Activated CD4-positive, CD25-positive, alpha-beta regulatory T cell treated with anti-CD3 and anti-CD28 coated beads, Interleukin-2, amount 50 U/mL, for 16 hours (primary cell): ENCODE data around the gene MAD2L2.

Source experiments
- DNase-seq: peaks from one replicate; pipeline ENCODE4 v3.0.0-alpha.2; 2020; ENCODE audit warnings: low read depth, low spot score

MAD2L2 gene

DNA sequence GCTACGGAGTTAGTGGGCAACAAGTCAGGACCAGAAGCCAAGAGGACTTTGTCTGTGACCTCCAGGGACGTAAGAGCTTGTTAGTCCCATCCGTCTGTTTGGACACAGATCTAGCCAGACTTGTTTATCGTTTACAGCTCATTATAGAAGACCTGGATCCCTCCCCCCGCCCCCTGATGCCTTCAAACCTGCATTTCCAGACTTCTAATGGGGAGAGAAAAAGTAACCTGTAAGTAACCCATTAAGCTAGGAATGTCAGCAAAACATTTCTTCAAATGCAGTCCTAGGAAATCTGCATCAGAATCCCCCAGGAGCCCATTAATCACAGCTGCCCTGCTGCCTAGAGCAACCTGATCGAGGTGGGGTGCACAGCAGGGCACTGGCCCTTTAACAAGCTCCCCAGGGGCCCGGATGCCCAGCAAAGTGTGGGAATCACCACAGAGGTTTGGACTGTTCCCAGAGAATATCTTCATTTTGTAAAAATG, 1.4 kb upstream of the MAD2L2 start:
- DNase-seq, result no peak

DNA sequence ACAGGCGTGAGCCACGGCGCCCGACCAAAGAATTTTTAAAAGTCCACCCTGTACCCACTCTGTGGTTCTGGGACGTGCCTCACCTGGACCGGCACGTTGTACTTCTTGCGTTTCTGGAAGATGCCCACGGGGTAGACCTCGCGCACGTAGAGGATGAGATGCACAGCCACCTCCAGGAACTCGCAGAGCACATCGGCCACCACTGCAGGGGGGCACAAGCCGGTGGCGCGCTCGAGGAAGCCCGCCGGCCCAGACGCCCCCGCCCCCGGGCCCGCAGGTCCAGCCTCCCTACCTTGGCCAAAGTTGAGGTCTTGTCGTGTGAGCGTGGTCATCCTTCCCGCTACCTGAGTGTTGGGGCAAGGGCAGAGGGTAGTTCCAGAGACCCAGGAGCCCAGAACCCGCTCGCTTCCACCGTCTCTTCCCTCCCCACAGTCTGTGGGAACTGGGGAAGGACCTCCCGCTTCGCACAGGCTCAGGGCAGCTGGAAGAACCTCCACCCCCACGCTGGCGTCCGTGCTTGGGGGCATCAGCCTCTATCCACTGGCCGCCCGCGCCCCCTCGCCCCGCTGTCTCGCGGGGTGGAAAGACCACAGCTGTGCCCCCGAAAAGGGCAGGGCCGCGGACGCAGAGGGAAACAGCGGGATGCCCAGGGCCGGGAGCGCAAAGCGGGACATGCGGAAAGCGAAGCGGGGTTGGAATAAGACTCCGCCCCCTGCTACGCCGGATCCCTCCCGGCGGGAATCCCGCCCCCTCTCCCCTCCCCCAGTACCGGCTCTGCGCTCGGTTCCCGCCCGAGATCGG, 478 bp downstream of the MAD2L2 start:
- DNase-seq, result no peak

DNA sequence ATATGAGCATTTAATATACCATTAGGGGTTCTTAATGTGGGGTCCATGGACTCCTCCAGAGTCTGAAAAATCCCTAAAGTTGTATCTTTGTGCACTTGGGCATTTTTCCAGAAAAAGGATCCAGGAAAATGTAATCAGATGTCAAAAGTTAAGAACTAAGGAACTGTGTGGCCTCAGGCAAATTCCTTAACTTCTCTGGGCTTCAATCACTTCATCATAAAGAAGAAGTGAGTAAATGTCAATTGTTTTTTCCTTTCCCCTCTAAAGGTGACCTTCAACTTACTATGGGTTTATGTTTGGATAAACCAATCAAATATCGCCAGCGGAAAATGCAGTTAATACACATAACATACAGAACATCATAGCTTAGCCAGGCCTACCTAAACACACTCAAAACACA, 2.5 kb downstream of the MAD2L2 start:
- DNase-seq, result no peak

DNA sequence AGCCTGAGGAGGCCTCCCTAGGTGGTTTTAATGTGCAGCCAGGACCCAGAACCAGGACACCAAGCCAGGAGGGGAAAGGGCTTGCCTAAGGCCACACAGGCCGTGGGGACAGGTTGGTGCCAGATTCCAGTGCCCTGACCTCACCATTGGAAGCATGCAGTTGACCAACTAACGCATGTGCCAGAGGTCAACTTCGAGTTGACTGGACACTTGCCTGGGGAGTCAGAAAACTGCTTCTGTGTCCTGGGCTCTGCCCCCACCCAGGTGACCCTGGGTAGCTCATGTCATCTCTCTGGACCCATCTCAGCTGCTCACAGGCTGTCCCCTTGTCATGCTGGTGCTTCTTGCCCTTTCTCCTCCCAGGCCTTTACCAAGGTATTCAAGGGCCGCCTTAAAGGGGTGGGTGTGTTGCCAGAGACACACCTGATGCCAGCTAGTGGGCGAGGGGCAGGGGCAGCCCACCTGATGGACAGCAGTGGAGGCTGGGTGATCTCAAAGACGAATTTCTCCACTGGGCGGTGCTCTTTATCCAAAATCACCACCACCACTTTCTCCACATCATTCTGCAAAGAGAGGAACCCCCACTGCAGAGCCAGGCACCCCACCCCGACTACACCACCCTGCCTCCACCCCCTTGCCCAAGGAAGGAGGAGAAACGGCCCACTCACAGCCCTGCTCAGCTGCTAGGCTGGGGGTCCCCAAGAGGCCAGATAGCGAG, 4.4 kb downstream of the MAD2L2 start:
- DNase-seq, result no peak

DNA sequence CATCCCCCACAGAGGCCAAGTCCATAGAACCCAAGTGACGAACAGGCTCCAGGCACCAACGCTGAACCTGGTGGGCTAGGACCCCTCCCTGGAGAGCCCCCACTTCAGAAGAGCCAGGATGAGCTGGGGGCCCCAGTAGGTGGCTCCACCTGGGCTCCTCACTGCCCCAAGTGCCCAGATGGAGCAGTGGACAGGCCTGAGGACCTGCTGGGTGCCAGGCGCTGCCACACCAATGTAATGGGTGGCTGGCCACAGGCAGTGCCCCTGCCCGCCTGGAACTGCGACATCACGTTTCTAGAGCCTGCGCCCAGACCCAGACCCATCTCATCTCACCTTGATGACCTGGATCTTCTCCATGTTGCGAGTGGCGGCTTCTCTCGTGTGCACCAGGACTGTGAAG, 5.6 kb downstream of the MAD2L2 start:
- DNase-seq, result no peak

DNA sequence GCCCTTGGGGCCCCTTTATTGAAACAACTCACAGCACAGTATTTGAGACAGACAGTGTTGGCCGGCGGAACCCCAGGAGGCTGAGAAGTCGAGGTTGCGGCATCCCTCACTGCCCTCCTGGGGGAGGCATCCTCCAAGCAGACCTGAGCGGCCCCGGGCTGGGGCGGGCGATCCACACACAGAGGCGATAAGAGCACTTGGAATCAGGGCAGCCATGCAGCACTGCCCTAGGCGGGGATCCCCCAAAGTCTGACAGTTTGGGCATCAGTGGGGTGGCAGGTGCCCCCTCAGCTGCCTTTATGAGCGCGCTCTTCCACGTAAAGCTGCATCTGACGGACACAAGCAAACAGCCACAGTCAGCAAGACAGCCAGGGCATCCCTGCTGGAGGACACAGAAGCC, 6.5 kb downstream of the MAD2L2 start:
- no peak for DNase-seq

DNA sequence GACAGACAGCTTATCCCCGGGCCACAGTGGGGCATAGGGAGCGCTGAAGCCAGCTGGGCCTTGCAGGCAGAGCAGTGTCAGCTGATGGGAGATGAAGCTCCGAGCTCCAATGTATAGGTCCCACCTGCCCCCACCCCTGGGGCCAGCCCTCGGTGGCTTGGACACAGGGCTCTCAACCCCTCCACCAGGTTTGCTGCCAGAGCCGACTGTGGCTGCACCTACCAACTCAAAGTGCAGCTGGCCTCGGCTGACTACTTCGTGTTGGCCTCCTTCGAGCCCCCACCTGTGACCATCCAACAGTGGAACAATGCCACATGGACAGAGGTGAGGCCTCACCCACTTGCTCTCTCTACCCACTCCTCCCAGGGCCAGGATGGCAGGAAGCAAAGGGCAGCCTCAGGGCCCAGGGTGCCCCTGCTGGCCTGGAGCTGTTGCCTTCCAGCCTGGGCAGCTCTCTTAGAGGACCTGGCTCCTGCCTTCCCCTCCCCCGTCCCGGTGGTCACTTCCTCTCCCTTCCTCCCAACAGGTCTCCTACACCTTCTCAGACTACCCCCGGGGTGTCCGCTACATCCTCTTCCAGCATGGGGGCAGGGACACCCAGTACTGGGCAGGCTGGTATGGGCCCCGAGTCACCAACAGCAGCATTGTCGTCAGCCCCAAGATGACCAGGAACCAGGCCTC, 7.7 kb downstream of the MAD2L2 start:
- DNase-seq, result no peak

DNA sequence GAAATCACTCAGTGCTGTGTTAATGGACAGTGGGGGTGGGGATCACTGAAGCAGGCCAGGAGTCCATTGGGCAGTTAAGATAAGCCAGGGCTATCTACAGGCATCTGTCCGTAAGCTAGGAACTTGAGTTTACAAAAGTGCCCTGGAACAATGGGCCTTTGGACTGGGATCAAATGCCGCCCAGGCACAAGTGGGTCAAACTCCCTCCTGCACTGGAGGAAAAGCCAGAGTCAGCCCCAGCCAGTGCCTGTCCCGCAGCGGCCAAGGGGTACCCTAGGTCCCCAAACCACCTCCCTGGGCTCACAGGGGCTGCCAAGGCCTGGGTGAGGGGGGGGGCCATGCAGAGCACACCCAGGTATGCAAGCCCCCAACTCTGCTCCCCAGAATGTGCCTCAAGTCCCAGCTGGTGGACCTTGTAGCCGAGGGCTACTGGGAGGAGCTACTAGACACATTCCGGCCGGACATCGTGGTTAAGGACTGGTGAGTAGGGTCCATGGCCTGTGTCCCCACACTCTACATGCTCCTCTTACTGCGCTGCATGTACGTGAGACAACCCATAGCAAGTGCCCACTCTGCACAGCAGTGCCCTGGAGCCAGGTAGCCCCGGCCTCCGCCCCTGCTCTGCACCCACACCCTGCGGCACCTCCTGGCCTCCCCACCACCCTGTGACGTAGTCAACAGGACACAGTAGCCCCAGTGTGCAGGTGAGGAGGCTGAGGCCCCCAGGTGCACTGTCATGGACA, 9.2 kb downstream of the MAD2L2 start:
- DNase-seq, result no peak

DNA sequence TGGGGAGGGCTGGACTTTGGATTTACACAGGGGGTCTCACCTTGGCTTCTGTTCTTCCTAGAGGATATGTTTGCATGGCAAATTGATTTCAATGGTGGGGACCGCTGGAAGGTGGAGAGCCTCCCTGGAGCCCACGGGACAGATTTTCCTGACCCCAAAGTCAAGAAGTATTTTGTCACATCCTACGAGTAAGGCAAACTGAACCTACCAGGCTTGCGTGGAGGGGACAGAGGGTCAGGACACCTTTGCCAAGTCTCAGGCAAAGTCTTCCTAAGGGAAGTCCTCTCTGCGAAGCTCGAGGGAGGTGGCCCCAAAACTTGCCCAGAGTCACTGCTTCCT, 9.8 kb downstream of the MAD2L2 start:
- no peak for DNase-seq

DNA sequence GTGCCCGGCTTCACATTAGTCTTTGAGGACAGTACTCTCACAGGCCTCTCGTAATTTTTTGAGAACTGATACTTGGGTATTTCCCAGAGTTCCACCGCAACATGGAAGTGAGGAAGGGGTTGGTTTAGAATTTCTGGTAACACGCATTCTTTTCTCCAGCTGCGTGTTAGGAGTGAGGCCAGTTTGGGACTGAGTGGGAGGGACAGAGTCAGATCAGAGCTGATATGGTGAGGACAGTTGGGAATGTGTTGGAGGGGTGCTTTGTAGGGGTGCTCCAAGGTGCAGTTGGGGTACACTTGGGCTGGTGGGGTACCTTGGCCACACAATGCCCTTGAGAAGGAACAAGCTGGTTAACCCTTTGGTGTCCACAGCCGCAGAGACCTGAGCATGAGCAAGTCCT, 10.2 kb downstream of the MAD2L2 start:
- DNase-seq, result no peak

DNA sequence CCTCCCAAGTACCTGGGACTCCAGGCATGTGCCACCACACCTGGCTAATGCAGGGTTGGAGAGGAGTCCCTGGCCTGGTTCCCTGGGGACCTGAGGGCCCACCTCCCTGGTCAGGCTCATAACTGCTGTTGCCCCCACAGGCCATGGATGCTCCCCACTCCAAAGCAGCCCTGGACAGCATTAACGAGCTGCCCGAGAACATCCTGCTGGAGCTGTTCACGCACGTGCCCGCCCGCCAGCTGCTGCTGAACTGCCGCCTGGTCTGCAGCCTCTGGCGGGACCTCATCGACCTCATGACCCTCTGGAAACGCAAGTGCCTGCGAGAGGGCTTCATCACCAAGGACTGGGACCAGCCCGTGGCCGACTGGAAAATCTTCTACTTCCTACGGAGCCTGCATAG, 12.4 kb downstream of the MAD2L2 start:
- no peak for DNase-seq

DNA sequence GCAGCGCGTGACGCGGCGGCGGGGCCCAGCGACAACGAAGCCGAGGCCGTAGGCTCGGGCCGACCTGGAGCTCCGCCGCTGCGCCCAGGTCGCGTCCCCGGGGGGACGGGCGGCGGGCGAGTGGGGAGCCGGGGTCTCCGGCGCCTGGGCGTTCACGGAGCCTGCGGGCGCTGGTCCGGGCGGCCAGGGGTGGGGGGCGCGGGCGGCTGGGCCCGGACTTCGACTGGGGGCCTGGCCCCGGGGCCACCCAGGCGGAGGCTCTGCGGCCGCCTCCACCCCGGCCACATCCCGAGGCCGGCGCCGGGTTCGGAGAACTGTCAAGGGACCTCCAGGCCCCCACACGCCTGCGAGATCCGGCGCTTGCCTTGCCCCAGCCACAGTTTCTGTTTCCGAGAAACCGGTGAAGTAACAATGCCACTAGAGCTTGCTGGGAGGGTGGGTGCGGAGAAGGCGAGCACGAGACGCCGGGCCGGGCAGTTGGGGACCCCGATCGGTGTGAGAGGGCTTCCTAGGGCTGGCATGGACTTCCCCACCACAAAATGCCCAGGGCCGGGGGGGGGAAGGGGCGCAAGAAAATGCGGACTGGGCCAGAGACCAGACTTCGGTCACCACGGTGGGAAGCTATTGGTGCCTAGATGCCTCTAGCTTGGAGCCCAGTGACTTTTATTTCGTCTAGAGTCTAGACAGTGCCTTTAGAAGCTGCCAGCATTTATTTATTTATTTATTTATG, 16.4 kb downstream of the MAD2L2 start:
- peak; percentile 38 for DNase-seq

DNA sequence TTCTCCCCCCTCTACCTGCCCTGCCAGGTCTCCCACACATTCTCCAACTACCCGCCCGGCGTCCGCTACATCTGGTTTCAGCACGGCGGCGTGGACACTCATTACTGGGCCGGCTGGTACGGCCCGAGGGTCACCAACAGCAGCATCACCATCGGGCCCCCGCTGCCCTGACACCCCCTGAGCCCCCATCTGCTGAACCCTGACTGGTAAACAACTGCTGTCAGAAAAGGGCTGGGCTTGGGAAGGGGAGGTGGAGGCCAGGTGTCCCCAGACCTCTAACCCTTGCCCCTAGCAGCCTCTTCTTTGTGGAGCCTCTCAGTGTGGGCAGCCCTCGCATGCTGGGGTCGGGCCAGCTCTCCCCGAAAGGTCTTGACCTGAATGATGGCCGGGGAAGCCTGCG, 19.8 kb downstream of the MAD2L2 start:
- no peak for DNase-seq

DNA sequence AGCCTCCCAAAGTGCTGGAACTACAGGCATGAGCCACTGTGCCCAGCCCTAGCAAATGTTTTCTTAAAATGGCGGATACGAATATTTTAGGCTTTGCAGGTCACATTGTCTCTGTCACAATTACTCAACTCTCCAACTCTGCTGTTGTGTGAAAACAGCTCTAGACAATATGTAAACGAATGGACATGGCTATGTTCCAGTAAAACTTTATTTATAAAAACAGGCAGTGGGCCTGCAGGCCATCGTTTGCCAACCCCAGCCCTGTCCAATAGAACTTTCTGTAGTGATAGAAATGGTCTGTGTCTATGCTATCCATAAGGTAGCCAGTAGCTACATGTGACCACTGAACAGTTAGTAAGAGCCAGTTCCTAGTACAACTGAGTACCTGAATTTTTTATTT, 21.2 kb downstream of the MAD2L2 start:
- DNase-seq, result no peak

DNA sequence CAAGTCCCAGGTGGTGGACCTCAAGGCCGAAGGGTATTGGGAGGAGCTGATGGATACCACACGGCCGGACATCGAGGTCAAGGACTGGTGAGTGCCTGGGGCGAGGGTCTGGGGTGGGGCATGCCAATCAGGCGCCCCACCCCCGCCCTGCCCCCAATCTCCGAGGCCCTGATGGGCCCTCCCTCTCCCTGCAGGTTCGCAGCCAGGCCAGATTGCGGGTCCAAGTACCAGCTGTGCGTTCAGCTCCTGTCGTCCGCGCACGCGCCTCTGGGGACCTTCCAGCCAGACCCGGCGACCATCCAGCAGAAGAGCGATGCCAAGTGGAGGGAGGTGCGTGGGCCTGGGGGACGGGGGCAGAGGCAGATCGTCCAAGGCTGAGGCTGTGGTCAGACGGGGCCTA, 22.4 kb downstream of the MAD2L2 start:
- no peak for DNase-seq

DNA sequence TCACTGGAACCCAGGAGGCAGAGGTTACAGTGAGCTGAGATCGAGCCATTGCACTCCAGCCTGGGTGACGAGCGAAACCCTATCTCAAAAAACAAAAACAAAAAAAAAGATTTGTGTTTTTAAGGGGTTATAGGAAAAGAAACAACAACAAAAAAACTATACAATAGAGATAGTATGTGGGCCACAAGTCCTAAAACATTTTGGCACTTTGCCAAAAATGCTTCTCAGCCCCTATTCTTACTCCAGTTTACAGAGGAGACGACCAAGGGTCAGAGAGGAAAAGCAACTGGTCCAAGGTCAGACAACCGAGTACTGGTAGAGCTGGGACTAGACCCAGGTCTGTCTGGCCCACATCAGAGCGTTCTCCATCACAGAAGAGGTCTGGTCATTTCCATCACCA, 23.3 kb downstream of the MAD2L2 start:
- DNase-seq, result no peak

DNA sequence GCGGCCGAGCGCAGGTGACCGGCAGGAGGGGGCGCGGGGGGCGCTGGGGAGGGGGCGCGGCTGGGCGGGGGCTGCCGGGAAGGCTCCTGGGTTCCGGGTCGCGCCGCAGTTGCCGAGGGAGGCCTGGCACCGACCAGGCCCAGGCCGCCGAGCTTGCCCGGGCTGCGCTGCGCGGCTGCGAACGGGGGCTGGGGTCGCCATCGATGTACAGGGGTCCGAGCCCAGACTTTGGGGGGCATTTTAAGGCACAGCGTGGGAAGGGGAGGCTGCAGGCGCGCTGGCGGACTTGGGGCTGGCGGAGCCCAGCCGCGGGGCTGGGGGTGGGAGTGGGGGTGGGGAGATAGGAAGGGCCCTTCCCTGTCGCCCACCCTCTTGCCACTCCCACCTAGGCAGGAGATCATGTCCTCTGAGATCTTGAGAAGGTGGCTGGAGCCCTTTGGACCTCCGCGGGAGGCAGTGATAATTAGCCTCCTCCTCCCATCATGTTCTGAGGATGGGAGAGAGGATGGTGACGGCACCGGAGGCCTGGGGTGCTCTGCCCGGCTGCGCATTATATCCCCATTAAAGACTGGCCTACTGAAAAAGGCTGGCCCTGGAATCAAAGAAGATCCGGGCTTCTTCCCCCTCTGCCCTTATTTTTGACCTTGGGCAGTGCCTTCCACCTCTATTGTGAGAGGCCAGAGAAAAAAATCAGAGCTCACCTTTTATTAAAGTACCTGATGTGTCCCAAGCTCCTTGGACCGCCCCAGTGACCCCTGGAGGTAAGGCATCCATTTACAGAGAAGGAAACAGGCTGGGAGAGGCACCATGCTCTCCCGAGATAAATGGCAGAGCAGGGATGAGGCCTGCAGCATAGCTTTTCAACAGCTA, 25.8 kb downstream of the MAD2L2 start:
- DNase-seq, result no peak

DNA sequence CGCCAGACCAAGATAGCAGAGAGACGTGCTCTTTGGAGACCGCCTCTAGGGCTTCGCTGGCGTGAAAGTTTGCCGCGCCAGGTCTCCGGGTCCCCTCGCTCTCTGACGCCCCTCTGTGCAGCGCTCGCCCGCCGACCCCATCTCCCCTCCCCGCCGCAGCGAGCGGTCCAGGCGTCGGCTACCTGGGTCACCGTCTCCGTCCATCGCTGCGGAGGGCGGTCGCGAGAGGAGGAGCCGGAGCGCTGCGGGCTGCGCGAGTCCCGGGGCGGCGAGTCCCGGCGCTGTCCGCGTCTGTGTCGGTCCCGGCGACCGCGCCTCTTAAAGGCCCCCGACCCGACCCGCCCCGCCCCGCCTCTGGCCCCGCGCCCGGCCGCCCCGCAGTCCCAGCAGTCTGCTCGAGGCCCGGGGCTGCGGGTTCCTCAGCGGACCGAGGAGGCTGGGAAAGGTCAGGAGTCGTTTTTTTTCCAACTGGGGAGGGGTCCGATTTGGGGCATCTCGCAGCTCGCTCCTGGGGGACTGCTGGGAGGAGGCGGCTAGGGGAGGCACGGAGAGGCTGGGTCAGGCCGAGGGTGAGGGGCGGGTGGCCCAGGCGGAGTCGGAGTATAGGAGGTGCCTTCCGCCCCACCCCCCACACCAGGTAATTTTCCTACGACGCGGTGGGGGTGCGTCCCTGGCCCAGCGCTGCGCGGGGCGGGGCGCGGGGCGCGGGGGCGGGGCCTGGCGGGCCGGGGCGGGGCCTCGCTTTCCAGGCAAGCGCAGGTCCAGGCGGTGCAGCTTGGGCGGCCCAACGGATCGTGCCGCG, 26.6 kb downstream of the MAD2L2 start, which contains the start of the genes FBXO2 and FBXO44:
Gene FBXO2 (minus strand): TSS at position 293 of the 802 bp plus-strand sequence. CDS start 89 bp downstream, at position 204.
Gene FBXO44 (plus strand): TSS at position 741 of the 802 bp plus-strand sequence. CDS start 959 bp downstream, outside the sequence.
- peak; percentile 33 for DNase-seq

DNA sequence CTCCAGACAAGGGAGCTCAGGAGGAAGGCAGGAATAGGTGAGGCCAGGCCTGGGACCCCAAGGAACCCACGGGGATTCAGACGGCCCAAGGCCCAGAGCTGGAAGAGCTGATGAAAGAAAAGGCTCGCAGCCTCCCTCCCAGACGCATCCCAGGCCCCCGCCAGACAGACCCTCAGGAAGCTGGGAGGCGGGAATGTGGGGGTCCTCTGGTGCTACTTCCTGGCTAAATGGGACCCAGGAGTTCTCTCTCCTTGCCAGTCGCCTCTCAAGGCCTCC, 27.1 kb downstream of the MAD2L2 start:
- DNase-seq, result no peak
